HepG2 (cell line): ENCODE data around the gene PFN1. TPM values are rescaled to one million over a fixed set of nuclear protein-coding genes. Genes with fewer than 3 reads are reported as not detected.

Experiments
- ARNT ChIP-seq: fragments of 450-650 bp; IDR thresholded peaks from 2 replicates; pipeline ENCODE4 v1.6.1; 2017
- CHD2 ChIP-seq: IDR thresholded peaks from 2 replicates; pipeline ENCODE4 v1.6.1; 2011; ENCODE audit warnings: low read depth, low read length, improper control_type of control experiment
- HNF1B ChIP-seq: sonication (generic); formaldehyde crosslinking; IDR thresholded peaks from 2 replicates; pipeline ENCODE4 v1.5.1; 2020; ENCODE audit warnings: mild to moderate bottlenecking, moderate library complexity, missing genetic modification reagents
- ZBTB20 ChIP-seq: sonication (generic); formaldehyde crosslinking; IDR thresholded peaks from 2 replicates; pipeline ENCODE4 v1.8.1; 2023; ENCODE audit warnings: missing genetic modification reagents, low read depth, mild to moderate bottlenecking, borderline replicate concordance
- ZMYM2 ChIP-seq: sonication (generic); formaldehyde crosslinking; IDR thresholded peaks from 2 replicates; pipeline ENCODE4 v1.8.0; 2022; ENCODE audit warnings: mild to moderate bottlenecking, missing genetic modification reagents
- ZNF232 ChIP-seq: sonication (generic); formaldehyde crosslinking; IDR thresholded peaks from 2 replicates; pipeline ENCODE4 v1.4.0; 2020; ENCODE audit warnings: missing genetic modification reagents, borderline replicate concordance
- ZNF264 ChIP-seq: sonication (generic); formaldehyde crosslinking; IDR thresholded peaks from 2 replicates; pipeline ENCODE4 v1.4.0; 2020; ENCODE audit warnings: missing genetic modification reagents
- ZNF562 ChIP-seq: sonication (generic); formaldehyde crosslinking; IDR thresholded peaks from 2 replicates; pipeline ENCODE4 v1.8.0; 2022; ENCODE audit warnings: missing genetic modification reagents, borderline replicate concordance
- ZNF672 ChIP-seq: sonication (generic); formaldehyde crosslinking; IDR thresholded peaks from 2 replicates; pipeline ENCODE4 v1.8.1; 2022; ENCODE audit warnings: missing genetic modification reagents
- ZNF790 ChIP-seq: sonication (generic); formaldehyde crosslinking; IDR thresholded peaks from 2 replicates; pipeline ENCODE4 v1.8.0; 2022; ENCODE audit warnings: missing genetic modification reagents, mild to moderate bottlenecking, borderline replicate concordance
- polyA plus RNA-seq, 8 experiments: library from polyadenylated mRNA; depleted of rRNA in 3 of 8; stranded (reverse) in 7 of 8; unstranded in 1 of 8; fragments of >200 nt; fragmentation: Illumina TruSeq in 4 of 8; extraction: Trizol in 4 of 8; gene quantifications; 2 replicates each; pipeline versions ENCODE4 v1.2.1 to v1.2.3, GENCODE V29; 2011 to 2016; ENCODE audit warnings: low read depth in 4 of 8, missing spikeins in 1 of 8, mixed read lengths in 1 of 8; ENCODE audit not compliant: insufficient read depth in 1 of 8
- total RNA-seq, 5 experiments: library from RNA; depleted of rRNA; stranded (reverse); fragments of >200 nt; fragmentation: Illumina TruSeq; extraction: Trizol; gene quantifications; 2 replicates each; pipeline ENCODE4 v1.2.3, GENCODE V29; 2016; ENCODE audit warnings: low read depth in 1 of 5
- TF ChIP-seq, protein P1 (sequence below): sonication (generic); formaldehyde crosslinking; IDR thresholded peaks from 2 replicates; pipeline ENCODE4 v1.4.0; 2020; ENCODE audit warnings: missing genetic modification reagents
- TF ChIP-seq, protein P2 (sequence below): sonication (generic); formaldehyde crosslinking; IDR thresholded peaks from 2 replicates; pipeline ENCODE4 v1.4.0; 2020; ENCODE audit warnings: mild to moderate bottlenecking, missing genetic modification reagents
- TF ChIP-seq, protein P3 (sequence below): sonication (generic); formaldehyde crosslinking; IDR thresholded peaks from 2 replicates; pipeline ENCODE4 v1.5.0; 2020; ENCODE audit warnings: missing genetic modification reagents

Gene PFN1
- total and polyA plus RNA-seq, 2 of the 13 experiments (the other 11 are each of a cell fraction or from before 2014, with no cell fraction given), result 494 to 613 TPM

GRCh38 chr17:4980644-4981216 is 32.4 kb upstream of the PFN1 start (continued):
- TF ChIP-seq, protein P1, sequence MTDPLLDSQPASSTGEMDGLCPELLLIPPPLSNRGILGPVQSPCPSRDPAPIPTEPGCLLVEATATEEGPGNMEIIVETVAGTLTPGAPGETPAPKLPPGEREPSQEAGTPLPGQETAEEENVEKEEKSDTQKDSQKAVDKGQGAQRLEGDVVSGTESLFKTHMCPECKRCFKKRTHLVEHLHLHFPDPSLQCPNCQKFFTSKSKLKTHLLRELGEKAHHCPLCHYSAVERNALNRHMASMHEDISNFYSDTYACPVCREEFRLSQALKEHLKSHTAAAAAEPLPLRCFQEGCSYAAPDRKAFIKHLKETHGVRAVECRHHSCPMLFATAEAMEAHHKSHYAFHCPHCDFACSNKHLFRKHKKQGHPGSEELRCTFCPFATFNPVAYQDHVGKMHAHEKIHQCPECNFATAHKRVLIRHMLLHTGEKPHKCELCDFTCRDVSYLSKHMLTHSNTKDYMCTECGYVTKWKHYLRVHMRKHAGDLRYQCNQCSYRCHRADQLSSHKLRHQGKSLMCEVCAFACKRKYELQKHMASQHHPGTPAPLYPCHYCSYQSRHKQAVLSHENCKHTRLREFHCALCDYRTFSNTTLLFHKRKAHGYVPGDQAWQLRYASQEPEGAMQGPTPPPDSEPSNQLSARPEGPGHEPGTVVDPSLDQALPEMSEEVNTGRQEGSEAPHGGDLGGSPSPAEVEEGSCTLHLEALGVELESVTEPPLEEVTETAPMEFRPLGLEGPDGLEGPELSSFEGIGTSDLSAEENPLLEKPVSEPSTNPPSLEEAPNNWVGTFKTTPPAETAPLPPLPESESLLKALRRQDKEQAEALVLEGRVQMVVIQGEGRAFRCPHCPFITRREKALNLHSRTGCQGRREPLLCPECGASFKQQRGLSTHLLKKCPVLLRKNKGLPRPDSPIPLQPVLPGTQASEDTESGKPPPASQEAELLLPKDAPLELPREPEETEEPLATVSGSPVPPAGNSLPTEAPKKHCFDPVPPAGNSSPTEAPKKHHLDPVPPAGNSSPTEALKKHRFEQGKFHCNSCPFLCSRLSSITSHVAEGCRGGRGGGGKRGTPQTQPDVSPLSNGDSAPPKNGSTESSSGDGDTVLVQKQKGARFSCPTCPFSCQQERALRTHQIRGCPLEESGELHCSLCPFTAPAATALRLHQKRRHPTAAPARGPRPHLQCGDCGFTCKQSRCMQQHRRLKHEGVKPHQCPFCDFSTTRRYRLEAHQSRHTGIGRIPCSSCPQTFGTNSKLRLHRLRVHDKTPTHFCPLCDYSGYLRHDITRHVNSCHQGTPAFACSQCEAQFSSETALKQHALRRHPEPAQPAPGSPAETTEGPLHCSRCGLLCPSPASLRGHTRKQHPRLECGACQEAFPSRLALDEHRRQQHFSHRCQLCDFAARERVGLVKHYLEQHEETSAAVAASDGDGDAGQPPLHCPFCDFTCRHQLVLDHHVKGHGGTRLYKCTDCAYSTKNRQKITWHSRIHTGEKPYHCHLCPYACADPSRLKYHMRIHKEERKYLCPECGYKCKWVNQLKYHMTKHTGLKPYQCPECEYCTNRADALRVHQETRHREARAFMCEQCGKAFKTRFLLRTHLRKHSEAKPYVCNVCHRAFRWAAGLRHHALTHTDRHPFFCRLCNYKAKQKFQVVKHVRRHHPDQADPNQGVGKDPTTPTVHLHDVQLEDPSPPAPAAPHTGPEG (CRISPR knock-in tag), result no peak
- TF ChIP-seq ZNF790 (CRISPR knock-in tag) (no peak), ZNF672 (no peak), ARNT (no peak), ZNF264 (CRISPR knock-in tag) (no peak), ZBTB20 (CRISPR knock-in tag) (no peak), CHD2 (no peak), ZNF232 (CRISPR knock-in tag) (no peak), ZMYM2 (CRISPR knock-in tag) (no peak), HNF1B (0 out of 2 replicates have a peak, but pooled peaks have one; percentile 49), ZNF562 (no peak)
- TF ChIP-seq, protein P2, sequence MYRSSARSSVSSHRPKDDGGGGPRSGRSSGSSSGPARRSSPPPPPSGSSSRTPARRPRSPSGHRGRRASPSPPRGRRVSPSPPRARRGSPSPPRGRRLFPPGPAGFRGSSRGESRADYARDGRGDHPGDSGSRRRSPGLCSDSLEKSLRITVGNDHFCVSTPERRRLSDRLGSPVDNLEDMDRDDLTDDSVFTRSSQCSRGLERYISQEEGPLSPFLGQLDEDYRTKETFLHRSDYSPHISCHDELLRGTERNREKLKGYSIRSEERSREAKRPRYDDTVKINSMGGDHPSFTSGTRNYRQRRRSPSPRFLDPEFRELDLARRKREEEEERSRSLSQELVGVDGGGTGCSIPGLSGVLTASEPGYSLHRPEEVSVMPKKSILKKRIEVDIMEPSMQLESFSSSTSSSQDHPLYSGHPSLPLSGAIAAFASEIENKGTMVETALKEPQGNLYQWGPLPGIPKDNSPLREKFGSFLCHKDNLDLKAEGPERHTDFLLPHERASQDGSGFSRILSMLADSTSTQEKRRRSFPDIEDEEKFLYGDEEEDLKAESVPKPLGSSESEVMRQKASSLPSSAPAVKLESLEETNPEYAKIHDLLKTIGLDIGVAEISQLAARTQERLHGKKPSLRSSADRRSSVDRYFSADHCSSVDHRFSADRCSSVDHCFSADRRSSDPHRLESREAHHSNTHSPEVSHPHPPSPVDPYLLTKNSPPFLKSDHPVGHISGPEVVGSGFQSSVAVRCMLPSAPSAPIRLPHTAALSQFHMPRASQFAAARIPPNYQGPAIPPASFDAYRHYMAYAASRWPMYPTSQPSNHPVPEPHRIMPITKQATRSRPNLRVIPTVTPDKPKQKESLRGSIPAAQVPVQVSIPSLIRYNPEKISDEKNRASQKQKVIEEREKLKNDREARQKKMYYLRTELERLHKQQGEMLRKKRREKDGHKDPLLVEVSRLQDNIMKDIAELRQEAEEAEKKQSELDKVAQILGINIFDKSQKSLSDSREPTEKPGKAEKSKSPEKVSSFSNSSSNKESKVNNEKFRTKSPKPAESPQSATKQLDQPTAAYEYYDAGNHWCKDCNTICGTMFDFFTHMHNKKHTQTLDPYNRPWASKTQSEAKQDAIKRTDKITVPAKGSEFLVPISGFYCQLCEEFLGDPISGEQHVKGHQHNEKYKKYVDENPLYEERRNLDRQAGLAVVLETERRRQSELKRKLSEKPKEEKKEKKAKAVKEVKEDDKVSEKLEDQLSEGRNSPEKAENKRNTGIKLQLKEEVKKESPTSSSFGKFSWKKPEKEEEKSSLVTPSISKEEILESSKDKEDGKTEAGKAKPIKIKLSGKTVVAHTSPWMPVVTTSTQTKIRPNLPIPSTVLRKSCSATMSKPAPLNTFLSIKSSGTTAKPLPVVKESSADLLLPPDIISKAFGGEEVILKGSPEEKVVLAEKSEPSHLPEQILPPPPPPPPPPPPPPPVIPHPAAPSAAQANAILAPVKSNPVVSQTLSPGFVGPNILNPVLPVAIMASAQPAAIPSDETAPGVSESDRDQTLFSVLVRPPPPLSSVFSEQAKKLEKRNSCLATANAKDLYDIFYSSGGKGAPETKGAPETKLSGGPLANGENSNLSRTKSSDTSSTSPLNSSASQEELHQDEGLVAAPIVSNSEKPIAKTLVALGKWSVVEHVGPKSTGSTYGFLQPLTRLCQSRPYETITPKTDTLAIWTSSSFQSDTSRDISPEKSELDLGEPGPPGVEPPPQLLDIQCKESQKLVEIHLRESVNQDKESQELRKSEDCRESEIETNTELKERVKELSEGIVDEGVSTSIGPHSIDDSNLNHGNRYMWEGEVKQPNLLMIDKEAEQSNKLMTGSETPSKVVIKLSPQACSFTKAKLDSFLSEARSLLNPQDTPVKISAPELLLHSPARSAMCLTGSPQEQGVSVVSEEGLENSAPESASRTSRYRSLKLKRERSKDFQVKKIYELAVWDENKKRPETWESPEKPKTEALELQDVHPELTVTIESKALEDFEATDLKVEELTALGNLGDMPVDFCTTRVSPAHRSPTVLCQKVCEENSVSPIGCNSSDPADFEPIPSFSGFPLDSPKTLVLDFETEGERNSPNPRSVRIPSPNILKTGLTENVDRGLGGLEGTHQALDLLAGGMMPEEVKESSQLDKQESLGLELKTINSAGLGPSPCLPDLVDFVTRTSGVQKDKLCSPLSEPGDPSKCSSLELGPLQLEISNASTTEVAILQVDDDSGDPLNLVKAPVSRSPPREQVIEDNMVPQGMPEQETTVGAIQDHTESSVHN (CRISPR knock-in tag), result 0 out of 2 replicates have a peak, but pooled peaks have one; percentile 39
- TF ChIP-seq, protein P3, sequence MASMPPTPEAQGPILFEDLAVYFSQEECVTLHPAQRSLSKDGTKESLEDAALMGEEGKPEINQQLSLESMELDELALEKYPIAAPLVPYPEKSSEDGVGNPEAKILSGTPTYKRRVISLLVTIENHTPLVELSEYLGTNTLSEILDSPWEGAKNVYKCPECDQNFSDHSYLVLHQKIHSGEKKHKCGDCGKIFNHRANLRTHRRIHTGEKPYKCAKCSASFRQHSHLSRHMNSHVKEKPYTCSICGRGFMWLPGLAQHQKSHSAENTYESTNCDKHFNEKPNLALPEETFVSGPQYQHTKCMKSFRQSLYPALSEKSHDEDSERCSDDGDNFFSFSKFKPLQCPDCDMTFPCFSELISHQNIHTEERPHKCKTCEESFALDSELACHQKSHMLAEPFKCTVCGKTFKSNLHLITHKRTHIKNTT, result no peak
